ENCODE data around the gene ALS2CL. TPM values are rescaled to one million over a fixed set of nuclear protein-coding genes. Genes with fewer than 3 reads are reported as not detected.

The ALS2CL gene
- total RNA-seq, 3 donors from 2014 or later (not counting 1 experiment from before 2014, with no cell fraction given), result 0.07 to 1.3 (median 0.70) TPM

DNA sequence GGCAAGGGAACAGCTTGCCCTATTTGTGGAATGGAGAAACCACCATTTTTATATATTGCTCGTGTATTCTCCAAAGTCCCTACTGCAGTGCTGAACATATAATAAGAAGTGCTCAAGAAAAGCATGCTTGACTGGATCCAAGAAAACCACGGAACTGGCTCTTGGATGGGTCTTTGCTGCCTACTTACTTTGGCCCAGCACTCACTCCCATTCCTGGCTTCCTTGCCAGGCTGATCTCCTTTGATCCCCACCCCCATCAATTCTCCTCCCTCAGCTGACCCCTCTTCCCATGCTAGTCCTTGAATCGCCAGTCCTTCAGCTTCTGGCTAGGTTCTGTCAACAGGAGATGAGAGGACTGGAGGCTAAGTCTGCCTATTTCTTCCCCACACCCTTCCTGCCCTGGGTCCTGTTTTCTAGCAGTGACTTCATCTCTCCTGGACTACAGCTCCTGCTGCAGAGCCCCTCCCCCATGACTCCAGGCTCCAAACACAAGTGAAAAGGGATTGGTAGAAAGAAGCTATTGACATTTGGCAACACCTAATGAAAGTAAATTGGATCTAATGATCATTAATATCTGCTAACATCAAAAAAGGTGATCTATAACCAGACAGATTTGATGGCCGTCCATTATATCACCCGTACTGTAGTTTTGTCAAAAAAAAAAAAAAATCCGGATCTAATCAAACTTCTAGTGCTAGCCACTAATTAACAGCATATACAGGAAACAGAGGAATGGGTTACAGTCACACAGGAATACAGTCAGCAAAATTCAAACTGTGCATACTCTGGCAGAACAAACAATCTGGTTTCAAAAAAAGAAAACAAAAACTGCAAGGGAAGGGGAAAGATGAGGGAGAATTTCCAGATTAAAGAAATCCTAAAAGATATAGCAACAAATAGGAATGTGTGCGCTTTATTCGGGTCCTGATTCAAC lies 73.4 kb downstream of the ALS2CL start:
- WGBS (ENCODE audit: insufficient coverage), result 55% methylated on average over 6 of the region's 8 CpGs
- Mint-ChIP-seq H3K36me3 (no peaks in the 10 kb centered on the region), H3K27me3 (ENCODE audit: low read depth in 2 of 2) (peaks cover 41 to 45% of the 10 kb centered on the region in 2 donors), H3K27ac (no peak overlapping the region), H3K9me3 (no peaks in the 10 kb centered on the region), H3K4me1 (no peaks in the 10 kb centered on the region), H3K4me3 (no peak overlapping the region)
- no peak overlapping the region for H3K27ac ChIP-seq (ENCODE audit: low read length)
- TF ChIP-seq, protein P1, sequence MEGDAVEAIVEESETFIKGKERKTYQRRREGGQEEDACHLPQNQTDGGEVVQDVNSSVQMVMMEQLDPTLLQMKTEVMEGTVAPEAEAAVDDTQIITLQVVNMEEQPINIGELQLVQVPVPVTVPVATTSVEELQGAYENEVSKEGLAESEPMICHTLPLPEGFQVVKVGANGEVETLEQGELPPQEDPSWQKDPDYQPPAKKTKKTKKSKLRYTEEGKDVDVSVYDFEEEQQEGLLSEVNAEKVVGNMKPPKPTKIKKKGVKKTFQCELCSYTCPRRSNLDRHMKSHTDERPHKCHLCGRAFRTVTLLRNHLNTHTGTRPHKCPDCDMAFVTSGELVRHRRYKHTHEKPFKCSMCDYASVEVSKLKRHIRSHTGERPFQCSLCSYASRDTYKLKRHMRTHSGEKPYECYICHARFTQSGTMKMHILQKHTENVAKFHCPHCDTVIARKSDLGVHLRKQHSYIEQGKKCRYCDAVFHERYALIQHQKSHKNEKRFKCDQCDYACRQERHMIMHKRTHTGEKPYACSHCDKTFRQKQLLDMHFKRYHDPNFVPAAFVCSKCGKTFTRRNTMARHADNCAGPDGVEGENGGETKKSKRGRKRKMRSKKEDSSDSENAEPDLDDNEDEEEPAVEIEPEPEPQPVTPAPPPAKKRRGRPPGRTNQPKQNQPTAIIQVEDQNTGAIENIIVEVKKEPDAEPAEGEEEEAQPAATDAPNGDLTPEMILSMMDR (IDR thresholded peaks at IDR 0.05), result no peak
- DNase-seq (no peak), ATAC-seq (no peak)
- H3K9me3 ChIP-seq (ENCODE audit: control insufficient read depth, insufficient read depth, low read length), result no peaks in the 10 kb centered on the region
- H3K36me3 ChIP-seq (ENCODE audit: control insufficient read depth, insufficient read depth, low read length), result no peaks in the 10 kb centered on the region
- intact Hi-C loops (cut with micrococcal nuclease), result no loop called here
- no peaks in the 10 kb centered on the region for H3K27me3 ChIP-seq (ENCODE audit: control insufficient read depth, insufficient read depth, low read length)
- no peak overlapping the region for H3K4me3 ChIP-seq (ENCODE audit: low read length)
- H3K4me1 ChIP-seq (ENCODE audit: control insufficient read depth, insufficient read depth, low read length), result no peaks in the 10 kb centered on the region

Other genes starting within 250 kb of the ALS2CL start
- 1 to 10 TPM in 2 of 3 donors, not detected in 1; 1.0 to 1.1 TPM for gene LTF, start 228.8 kb downstream of the ALS2CL start, total RNA-seq
- not detected for gene RTP3, start 195.7 kb downstream of the ALS2CL start, total RNA-seq
- gene LRRC2, start 127.4 kb downstream of the ALS2CL start, total RNA-seq, result under 1 TPM in 1 of 3 donors, not detected in 2; 0.18 TPM
- gene FAM240A, start 81.2 kb downstream of the ALS2CL start, total RNA-seq, result not detected
- not detected for gene TMIE, start 7.7 kb upstream of the ALS2CL start, total RNA-seq
- under 1 TPM in 1 of 3 donors, not detected in 2; 0.16 TPM for gene PRSS50, start 24.2 kb upstream of the ALS2CL start, total RNA-seq
- gene MYL3, start 169.8 kb upstream of the ALS2CL start, total RNA-seq, result not detected
- not detected for gene PTH1R, start 184.0 kb upstream of the ALS2CL start, total RNA-seq